HG03565 (cell line): Measurements from ENCODE around the gene EPHA3.
"Not testable (repeated sequence)": the region's sequence is repeated elsewhere in the genome, so short reads cannot be mapped to it uniquely, and the experiment has no call there.

ENCODE experiments used
- ATAC-seq: cut with Tn5 transposase; IDR thresholded peaks from one replicate; pipeline ENCODE4 v1.9.1; 2021; ENCODE audit warnings: mild to moderate bottlenecking, moderate library complexity; ENCODE audit not compliant: unreplicated experiment

EPHA3 gene

DNA sequence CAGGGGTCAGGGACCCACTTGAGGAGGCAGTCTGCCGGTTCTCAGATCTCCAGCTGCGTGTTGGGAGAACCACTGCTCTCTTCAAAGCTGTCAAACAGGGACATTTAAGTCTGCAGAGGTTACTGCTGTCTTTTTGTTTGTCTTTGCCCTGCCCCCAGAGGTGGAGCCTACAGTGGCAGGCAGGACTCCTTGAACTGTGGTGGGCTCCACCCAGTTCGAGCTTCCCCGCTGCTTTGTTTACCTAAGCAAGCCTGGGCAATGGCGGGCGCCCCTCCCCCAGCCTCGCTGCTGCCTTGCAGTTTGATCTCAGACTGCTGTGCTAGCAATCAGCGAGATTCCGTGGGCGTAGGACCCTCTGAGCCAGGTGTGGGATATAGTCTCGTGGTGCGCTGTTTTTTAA lies 243.5 kb downstream of the EPHA3 start:
- not testable (repeated sequence) for ATAC-seq

DNA sequence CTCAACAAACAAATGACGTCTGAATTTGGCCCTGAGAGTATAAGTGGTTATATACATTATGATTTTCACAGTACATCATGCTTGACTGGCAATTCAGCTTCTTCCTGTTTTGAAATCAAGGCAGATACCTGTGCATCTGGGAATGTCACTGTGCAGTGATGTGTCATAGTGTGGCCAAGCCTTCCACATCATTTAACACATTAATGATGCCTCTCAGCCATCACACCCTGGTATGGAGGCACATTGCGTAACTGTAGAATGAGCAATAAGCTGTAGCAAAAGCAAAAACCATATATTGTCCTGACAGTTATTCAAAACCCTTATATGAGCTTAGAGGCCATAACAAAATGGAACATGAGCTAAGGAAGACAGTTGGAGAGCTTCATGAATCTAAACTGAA lies 246.0 kb downstream of the EPHA3 start:
- ATAC-seq: no peak

DNA sequence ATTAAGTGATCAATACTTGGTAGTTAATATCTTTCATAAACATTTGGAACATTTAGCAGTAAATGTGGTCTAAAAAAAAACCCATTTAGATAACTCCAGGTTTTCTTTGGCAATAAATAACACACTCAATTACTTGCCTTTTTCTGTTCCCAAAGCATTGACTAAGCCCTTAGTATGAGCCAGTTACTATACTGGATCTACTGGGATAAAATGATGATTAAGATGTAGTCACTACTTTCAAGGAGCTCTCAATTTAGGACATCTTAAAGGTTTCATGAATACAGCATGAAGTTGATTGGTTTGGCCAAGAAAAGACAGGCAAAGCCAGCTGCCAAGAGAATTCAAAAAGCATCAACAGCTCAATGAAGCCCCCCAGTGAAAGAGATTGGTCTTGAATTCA lies 250.9 kb downstream of the EPHA3 start:
- no peak for ATAC-seq

GRCh38 chr3:89360156-89360555 lies 252.7 kb downstream of the EPHA3 start:
- ATAC-seq: no peak

- ATAC-seq: no peak
Observed at GRCh38 chr3:89362496-89362895, 255.1 kb downstream of the EPHA3 start.

GRCh38 chr3:89363171-89363570 lies 255.8 kb downstream of the EPHA3 start:
- ATAC-seq: no peak

GRCh38 chr3:89364314-89364713 lies 256.9 kb downstream of the EPHA3 start:
- ATAC-seq: no peak

DNA sequence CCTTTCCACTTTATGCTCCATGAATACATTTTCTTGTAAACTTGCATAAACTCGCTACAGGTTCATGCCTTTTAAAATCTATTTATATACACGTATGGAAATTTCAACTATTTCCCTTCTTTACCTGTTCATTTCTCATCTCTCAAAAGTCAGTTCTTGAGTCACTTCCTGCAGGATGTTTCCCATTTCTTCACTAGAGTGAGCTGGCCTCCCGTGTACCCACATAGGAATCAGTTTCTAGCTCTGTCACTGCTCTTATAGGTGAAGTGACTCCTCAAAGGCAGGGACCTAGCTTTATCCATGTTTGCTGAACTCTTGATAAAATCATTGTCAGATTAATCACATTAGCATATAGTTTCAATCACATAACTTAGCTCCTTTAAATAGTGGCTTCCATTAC lies 259.7 kb downstream of the EPHA3 start:
- no peak for ATAC-seq

- no peak for ATAC-seq
Observed at GRCh38 chr3:89368846-89369245, 261.4 kb downstream of the EPHA3 start.

- ATAC-seq: no peak
Observed at GRCh38 chr3:89372456-89372855, 265.0 kb downstream of the EPHA3 start.

GRCh38 chr3:89373434-89373833 lies 266.0 kb downstream of the EPHA3 start:
- ATAC-seq: no peak

GRCh38 chr3:89375451-89375850 lies 268.0 kb downstream of the EPHA3 start:
- no peak for ATAC-seq

DNA sequence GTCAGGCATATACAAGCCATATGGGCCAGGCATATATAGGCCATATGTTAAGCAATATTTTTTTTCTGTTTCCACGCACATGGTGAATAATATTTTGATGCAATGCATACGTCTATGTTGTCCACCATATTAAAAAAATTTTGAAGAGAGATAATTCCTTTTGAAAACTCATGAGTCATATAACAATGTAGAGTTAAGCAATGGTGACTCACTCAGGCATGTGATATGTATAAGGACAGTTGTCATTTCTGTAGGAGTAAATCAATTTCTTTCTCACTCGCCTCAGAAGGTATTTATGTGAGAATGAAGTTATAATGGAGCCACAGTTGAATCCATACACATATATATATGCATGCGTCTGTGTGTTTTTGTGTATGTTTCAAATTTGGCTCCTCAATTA lies 272.6 kb downstream of the EPHA3 start:
- no peak for ATAC-seq

DNA sequence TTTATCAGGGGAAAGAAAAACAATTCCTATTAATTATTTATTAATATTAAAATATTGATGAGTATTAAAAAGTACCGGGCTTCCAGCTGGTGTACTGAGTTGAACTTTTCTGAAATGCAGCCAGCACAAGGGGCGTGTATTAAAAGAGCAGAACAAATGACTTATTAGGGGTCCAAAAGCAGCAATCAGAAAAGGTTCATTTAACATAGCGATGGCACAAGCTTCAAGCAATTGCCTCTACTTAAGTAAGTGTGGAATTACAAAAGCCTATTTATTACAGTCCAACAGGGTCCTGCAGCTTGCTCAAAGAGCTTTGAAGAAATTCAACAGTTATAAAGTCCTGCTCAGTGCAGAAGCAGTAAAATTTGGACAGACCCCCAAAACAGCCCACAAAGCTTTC lies 285.6 kb downstream of the EPHA3 start:
- ATAC-seq: no peak

GRCh38 chr3:89395456-89395855 lies 288.0 kb downstream of the EPHA3 start:
- no peak for ATAC-seq

DNA sequence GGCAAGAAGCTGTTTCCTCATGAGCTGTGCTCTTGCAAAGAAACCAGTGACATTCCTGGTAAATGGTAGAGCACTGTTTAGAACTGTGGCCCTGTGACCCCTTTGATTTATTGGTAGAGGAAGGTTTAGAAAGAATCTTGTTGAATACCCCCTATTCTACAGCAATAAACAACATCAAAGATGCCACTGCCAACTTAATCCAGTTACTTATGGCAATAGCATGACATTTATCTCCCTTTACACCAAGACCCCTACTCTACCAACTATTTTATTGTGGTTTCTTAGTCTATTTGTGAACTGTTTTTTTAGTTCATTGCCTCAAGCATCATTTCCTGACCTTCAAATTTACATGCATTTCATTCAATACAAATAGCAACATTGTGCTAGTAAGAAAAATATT lies 288.6 kb downstream of the EPHA3 start:
- ATAC-seq: no peak

GRCh38 chr3:89402051-89402450 lies 294.6 kb downstream of the EPHA3 start:
- ATAC-seq: no peak

GRCh38 chr3:89405176-89405575 lies 297.8 kb downstream of the EPHA3 start:
- ATAC-seq: no peak

DNA sequence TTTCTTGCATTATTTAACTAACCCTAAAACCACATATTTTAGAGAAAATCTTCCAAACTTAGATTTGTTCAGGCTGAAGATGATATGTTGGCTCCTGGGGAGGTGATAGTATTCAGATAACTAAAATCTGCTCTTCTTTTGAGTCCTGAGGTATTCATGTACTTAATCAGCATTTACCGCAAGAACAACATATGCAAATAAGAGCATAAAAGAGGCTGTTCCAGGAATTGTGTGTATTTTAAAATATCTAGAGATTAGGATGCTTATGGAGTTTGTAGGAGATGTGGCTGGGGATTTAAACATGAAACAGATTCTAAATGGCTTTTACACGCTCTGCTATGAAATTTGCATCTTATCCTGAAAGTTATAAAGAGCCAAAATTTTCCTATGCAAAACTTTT lies 298.2 kb downstream of the EPHA3 start:
- no peak for ATAC-seq

DNA sequence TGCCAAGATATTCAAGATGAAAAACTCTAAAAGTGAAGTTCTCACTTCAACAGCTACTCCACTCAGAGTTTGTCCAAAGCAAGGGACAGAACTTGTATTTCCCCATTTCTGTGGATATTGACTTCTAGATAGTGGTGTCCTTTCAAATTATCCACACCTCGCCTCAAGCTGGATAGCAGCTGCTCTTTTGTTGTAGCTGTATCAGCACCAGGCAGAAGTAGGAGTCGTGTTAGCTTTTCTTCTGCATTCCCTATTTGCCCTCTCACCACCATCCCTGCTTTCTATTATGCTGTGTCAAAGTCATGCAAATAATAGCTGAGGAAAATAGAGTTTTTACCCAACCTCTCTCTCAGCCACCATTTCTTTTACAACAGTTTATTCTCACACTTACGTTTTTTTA lies 303.8 kb downstream of the EPHA3 start:
- no peak for ATAC-seq

GRCh38 chr3:89414270-89414669 lies 306.8 kb downstream of the EPHA3 start:
- ATAC-seq: no peak

- no peak for ATAC-seq
Observed at GRCh38 chr3:89419647-89420241, 312.3 kb downstream of the EPHA3 start.

GRCh38 chr3:89426060-89426459 lies 318.6 kb downstream of the EPHA3 start:
- ATAC-seq: no peak
